Stimulated activated CD4-positive, alpha-beta T cell treated with anti-CD3 and anti-CD28 coated beads, Interleukin-4, amount 100 ng/mL, for 48 hours (primary cell): ENCODE results near the gene ANKRD23.
"Not testable (repeated sequence)": the region's sequence is repeated elsewhere in the genome, so short reads cannot be mapped to it uniquely, and the experiment has no call there.

Source experiments
- DNase-seq, 2 donors: peaks; one replicate each; pipeline ENCODE4 v3.0.0-alpha.2; 2020; ENCODE audit warnings: low read depth in 2 of 2

Gene ANKRD23

DNA sequence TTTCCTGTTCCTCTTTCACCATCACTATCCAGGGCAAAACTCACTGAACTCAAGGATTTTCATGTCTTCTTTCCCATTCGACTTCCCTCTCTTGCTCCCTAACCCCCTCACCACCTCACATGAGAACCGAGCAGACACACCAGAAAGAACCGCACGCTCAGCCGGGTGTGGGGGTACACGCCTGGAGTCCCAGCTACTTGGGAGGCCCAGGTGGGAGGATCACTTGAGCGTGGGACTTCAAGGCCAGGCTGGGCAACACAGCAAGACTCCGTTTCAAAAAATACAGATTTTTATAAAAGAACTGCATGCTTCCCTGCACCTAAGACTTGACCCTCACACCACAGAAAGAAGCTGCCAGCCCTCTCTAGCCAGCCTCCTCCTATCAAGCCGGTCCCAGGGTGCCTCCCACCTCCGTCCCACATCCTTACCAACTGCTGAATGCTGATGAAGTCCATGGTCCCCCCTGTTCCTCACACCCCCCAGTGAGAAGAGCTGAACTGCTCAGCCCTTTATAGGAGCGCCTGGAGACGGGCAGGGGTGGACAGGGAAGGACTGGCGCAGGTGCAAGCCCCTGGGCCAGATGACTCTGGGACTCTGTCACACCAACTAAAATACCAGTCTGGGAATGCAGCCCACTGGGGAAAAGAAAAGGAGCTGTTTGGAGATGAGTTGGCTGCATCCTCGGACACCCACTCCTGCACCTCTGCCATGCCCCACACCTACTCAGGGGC is at the start of gene ANKRD23:
Gene ANKRD23 (minus strand): TSS at position 484 of the 731 bp plus-strand sequence. CDS start 29 bp downstream, at position 455.
- DNase-seq: no peak

DNA sequence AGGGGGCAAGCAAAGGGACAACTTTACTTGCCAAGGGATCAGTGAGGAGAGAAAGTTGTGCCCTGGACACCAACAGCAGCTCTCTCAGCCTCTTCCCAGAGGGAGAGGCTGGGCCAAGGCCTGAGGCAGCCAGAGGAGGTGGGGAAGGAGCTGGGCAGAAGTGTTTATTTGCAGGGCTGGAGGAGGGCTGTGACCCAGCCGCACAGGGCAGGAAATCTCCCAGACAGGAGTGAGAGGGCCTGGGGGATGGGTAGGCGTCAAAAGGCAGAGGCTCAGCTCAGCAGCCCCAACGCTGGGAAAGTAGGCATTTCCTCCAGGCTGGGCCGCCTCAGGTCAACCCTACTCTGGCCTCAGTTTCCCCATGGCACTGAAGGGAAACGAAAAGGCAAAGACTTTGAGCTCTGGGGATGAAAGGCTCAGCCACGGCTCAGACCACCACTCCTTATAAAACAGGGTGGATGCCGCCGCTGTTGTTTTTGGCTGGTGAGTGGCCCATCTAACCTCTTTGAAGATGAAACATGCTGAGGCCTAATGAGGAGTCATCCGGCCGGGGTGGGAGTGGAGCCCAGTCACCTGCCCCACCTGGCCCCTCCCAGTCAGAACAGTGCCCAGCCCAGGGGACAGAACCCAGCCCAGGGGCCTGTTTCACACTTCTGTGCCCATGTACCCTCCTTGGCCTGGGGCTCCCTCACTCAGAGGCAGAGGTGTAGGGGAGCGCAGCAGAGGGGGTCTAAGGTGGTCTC is 47.9 kb upstream of the ANKRD23 start:
- no peak for DNase-seq

DNA sequence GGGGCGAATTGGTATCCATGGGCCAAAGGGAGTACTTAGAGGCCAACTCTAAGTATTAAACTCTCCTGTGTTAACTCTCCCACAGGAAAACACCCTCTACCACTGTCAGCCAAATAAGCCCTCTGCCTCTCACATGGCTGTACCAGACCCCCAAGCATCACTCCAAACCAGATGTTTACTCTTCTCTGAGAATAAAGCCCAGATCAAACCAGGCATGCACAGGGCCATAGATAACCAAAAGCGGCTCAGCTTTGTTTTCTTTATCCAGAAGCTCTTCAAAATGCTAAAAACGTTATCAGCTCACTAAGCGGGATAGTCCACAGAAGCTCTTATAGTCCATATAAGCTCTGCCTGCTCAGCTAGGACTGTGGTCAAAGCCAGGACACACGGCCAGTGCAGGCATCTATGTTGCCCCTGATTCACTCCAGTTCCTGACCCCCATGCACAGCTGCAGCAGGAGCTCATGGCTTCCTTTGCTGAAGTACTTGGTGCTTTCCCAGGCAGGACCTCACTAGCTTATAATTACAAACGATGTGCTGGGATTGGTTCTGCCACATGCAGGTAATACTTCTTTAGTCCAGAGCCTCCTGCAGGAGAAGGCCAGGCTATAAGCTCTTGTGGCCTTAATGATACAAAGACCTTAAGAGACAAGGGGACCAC is 47.0 kb upstream of the ANKRD23 start:
- DNase-seq: no peak

GRCh38 chr2:96890252-96890651 is 46.4 kb upstream of the ANKRD23 start:
- no peak for DNase-seq

GRCh38 chr2:96889502-96889901 is 45.7 kb upstream of the ANKRD23 start:
- not testable (repeated sequence) for DNase-seq

- no peak for DNase-seq
Observed at GRCh38 chr2:96888072-96889011, 44.5 kb upstream of the ANKRD23 start.

DNA sequence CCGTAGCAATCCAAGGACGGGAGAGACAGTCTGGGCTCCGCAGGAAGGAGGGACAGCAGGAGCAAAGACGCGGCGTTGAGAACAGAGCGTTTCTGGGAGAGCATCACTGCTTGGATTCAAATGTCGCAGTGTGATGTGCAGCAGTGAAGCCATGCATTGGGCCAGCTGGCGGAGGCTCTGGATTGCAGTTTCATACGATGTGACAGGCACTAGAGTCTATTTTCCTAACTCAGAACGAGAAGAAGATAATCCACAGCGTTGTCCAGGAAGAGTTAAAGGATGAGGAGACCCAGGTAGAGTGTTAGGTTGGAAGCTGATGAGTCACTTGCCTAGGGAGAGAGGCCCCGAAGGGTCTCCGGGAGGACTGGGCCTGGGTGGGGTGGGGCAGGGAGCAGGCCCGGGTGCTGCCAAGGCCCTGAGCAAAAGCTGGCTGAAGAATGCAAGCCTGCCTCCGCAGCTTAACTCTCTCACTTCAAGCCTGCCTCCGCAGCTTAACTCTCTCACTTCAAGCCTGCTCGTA is 43.7 kb upstream of the ANKRD23 start:
- DNase-seq: no peak

GRCh38 chr2:96885432-96886347 is 41.9 kb upstream of the ANKRD23 start:
- DNase-seq: no peak

- no peak for DNase-seq
Observed at GRCh38 chr2:96884299-96885094, 40.7 kb upstream of the ANKRD23 start.

DNA sequence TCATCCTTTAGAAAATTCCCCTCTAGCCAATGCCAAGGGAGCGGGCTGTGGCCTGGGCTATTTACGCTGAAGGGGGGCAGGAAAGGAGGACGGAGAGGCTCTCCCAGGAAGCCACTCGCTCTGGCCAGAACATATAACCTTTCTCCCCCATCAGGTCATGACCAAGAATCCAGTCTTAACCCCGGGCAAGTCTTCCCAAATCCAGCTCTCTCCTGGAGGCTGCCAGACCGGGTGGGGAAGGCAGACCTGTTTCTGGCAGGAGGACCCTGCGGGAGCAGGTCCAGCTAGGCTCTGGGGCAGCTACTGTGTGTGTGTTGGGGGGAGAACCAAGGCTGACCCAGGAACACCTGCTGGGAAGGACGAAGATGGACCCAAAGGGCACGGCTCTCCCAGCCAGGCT is 39.5 kb upstream of the ANKRD23 start:
- DNase-seq: no peak

GRCh38 chr2:96882906-96883305 is 39.1 kb upstream of the ANKRD23 start:
- DNase-seq: no peak

DNA sequence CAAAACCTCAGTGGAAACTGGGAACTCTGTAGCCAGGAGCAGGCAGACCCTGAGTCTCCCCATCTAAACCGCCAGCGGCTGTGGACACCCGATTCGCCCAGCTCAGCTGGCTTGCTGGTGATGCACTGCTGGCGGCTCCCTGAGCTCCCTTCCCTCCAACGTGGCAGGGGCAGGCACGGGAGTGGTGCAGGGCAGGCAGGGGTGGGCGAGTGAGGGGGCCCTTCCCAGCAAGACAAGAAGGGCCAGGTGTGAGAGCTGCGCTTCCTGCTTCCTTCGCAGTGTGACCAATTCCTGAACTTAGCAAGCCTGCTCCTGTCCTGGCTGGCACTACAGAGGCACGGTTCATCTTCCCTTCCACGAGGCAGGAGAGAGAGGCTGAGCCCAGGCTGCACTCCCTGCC is 38.4 kb upstream of the ANKRD23 start:
- DNase-seq: no peak

GRCh38 chr2:96881349-96882195 is 37.8 kb upstream of the ANKRD23 start:
- DNase-seq: no peak

- DNase-seq: no peak
Observed at GRCh38 chr2:96880891-96881273, 37.1 kb upstream of the ANKRD23 start.

DNA sequence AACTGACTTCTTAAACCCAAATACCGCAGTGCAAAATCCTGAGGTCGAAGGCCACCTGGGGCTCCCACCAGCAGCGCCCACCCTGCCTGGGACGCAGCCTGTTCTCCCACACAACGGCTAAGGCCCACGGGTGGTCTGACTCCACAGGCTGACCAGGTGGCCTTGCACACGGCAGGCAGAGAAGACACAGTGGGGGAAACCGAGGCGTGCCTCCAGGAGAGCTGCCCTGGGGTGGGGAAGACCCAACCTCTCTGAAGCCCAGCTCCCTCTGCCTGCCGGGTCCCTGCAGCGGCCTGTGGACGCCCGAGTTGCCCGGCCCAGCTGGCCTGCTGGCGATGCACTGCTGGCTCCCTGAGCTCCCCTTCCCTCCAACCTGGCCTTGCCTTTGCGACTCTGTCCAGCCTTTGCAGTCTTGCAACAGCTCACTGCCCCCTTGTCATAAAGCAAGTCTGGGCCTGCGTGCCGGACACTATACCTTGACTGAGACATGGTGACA is 35.8 kb upstream of the ANKRD23 start:
- no peak for DNase-seq

DNA sequence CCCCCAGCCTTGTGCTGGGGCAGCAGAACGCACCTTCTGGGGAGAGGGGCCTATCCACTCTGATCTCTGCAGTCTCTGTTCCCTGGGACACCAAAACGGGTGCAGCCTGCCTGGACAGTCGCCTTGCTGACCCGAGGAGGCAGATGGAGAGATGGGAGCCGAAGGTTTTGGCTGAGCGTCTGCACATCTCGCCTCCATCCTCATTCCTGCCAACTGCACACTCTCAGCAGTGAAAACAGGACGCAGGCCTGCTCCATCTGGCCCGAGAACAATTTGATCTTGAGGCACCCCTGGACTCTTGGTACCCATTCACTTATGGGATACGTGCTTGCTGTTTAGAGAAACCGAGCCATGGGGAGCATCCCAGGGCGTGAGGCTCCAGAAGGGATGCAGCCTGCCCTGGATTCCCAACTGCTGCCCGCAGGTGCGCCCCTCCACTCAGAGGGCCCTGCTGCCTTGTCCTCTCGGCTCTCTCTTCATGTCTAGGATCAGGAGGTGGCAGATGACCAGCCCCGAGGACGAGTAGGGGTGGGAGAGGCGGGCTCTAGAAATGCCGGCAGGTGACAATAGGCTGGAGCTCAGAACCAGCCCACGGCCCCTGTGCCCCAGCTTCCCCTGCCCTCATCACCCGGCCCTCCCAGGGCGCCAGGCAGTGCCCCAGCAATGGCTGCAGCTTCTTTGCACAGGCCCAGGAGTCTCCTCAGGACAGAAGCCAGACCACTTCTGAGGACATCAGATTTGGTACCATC is 35.1 kb upstream of the ANKRD23 start:
- DNase-seq: no peak

DNA sequence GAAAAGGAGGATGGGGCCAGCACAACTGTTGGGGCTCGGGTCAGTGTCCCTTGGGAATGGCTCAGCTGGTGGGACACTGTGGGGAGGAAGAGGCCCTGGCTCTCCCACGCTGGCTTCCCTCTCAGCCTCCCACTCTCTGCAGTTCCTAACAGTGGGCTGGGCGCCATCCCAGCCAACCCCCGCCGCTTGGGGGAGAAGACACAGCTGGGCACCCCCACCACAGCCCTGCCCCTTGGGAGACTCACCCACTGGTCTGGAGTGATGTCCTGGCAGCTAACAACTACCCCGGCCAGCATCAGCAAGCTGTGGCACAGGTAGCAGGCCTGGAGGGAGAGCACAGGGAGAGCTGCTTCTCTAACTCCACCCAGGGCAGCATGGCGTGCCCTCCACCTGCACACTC is 34.4 kb upstream of the ANKRD23 start:
- no peak for DNase-seq

DNA sequence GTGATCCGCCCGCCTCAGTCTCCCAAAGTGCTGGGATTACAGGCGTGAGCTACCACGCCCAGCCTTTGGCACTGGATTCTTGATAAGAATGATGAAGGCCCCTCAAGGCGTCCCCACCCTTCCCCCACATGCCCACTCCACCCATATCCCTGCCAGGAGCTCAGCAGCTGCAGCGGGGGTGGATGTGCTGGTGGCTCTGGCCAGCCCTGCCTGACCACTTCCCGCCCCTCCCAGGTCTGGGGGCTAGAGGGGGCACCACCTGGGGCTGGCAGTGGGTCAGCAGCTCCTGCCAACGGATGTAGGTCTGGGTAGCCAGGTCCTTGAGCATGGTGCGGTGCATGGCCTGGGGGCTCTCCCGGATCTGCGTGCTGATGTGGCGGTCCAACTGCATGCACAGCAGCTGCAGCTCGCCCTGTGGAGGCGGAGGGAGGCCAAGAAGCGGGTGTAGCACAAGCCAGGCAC is 33.8 kb upstream of the ANKRD23 start:
- no peak for DNase-seq
